ENCODE data around the gene PTPN14.

Gene PTPN14

GRCh38 chr1:214492401-214493075, 58.9 kb downstream of the PTPN14 start:
- no peaks in the 10 kb centered on the region; the same call in 1 of the 2 replicates for H3K4me1 ChIP-seq (ENCODE audit: control insufficient read depth, insufficient read depth, low read length)
- H3K4me3 ChIP-seq (ENCODE audit: low read depth, low read length) = no peak overlapping the region
- CTCF ChIA-PET = interaction anchor here (0.6 to 1.2 kb wide), 2 partner anchors 25 to 89 kb away, joined by 3 to 5 read pairs; no protein-coding TSS in a partner anchor
- TF ChIP-seq ZFP37 (tag by site-specific recombination; IDR thresholded peaks at IDR 0.05) = no peak
- TF ChIP-seq GLI2 (tag by site-specific recombination; IDR thresholded peaks at IDR 0.05; ENCODE audit: borderline replicate concordance, low read depth) = no peak
- TF ChIP-seq ZNF138 (tag by site-specific recombination; IDR thresholded peaks at IDR 0.05; ENCODE audit: borderline replicate concordance) = no peak
- no peak for TF ChIP-seq ZNF449 (tag by site-specific recombination; IDR thresholded peaks at IDR 0.05)
- no peak for TF ChIP-seq ZNF366 (tag by site-specific recombination; conservative IDR thresholded peaks at IDR 0.05)
- no peak for TF ChIP-seq ZNF24 (tag by site-specific recombination; IDR thresholded peaks at IDR 0.05)
- TF ChIP-seq ZEB2 (tag by site-specific recombination; IDR thresholded peaks at IDR 0.05) = no peak
- no peak for TF ChIP-seq ZNF157 (tag by site-specific recombination; IDR thresholded peaks at IDR 0.05)
- no peak for TF ChIP-seq ZNF529 (tag by site-specific recombination; IDR thresholded peaks at IDR 0.05; ENCODE audit: insufficient replicate concordance)
- no peak for TF ChIP-seq ZFP41 (tag by site-specific recombination; IDR thresholded peaks at IDR 0.05; ENCODE audit: borderline replicate concordance)
- no peak for TF ChIP-seq ZNF394 (tag by site-specific recombination; IDR thresholded peaks at IDR 0.05; ENCODE audit: borderline replicate concordance)
- TF ChIP-seq ZNF571 (tag by site-specific recombination; IDR thresholded peaks at IDR 0.05) = no peak
- TF ChIP-seq, protein P1, sequence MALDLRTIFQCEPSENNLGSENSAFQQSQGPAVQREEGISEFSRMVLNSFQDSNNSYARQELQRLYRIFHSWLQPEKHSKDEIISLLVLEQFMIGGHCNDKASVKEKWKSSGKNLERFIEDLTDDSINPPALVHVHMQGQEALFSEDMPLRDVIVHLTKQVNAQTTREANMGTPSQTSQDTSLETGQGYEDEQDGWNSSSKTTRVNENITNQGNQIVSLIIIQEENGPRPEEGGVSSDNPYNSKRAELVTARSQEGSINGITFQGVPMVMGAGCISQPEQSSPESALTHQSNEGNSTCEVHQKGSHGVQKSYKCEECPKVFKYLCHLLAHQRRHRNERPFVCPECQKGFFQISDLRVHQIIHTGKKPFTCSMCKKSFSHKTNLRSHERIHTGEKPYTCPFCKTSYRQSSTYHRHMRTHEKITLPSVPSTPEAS (tag by site-specific recombination; IDR thresholded peaks at IDR 0.05) = no peak
- no peak for TF ChIP-seq TRIM28 (IDR thresholded peaks at IDR 0.05; ENCODE audit: borderline replicate concordance, low read length)
- TF ChIP-seq ZNF155 (tag by site-specific recombination; IDR thresholded peaks at IDR 0.05) = no peak
- TF ChIP-seq ZNF221 (tag by site-specific recombination; IDR thresholded peaks at IDR 0.05; ENCODE audit: borderline replicate concordance) = no peak
- TF ChIP-seq ZNF777 (tag by site-specific recombination; IDR thresholded peaks at IDR 0.05; ENCODE audit: borderline replicate concordance) = no peak
- H3K9me3 ChIP-seq (ENCODE audit: control insufficient read depth, insufficient read depth, low read depth, low read length) = no peaks in the 10 kb centered on the region
- no peaks in the 10 kb centered on the region; a peak in 1 of 3 replicates for H3K36me3 ChIP-seq (ENCODE audit: control insufficient read depth in 2 of 2, insufficient read depth in 1 of 2, low read length in 2 of 2)
- POLR2A ChIA-PET = interaction anchor here (0.5 kb wide), 1 partner anchor 89 kb away, joined by 6 read pairs; no protein-coding TSS in a partner anchor
- no peak overlapping the region for H3K27ac ChIP-seq (ENCODE audit: extremely low read depth, low read depth, low read length)

DNA sequence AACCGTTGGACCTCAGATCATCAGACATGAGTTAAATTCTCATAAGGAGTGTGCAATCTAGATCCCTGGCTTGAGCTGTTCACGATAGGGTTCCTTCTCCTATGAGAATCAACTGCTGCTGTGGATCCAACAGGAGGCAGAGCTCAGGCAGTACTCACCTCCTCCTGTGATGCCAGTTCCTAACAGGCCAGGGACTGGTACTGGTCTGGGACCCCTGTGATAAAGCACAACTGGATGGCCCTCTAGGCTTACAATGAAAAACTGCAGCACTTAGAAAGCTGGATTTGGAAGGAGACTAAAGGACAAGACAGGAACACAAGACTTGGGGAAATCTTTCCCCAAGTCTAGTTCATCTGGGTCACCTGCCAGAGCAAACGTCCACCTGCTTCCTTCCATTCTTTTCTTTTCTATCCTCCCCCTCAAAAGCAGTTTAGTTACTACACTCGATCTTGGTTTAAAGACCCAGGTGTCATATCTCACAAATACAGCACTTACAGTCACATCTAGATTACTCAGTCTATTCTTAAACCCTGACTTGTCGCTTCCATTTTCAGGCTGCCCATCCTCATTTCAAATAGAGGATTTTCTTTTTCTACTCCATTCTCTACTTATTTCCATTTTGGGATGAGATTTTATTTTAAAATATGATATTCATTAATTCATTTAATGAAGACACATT, 59.8 kb downstream of the PTPN14 start:
- no peaks in the 10 kb centered on the region; the same call in 1 of the 2 replicates for H3K4me1 ChIP-seq (ENCODE audit: control insufficient read depth, insufficient read depth, low read length)
- ChIA-PET CTCF (interaction anchor here (0.6 to 1.2 kb wide), 2 partner anchors 26 to 57 kb away, joined by 3 read pairs; no protein-coding TSS in a partner anchor), POLR2A (no interaction called here)

DNA sequence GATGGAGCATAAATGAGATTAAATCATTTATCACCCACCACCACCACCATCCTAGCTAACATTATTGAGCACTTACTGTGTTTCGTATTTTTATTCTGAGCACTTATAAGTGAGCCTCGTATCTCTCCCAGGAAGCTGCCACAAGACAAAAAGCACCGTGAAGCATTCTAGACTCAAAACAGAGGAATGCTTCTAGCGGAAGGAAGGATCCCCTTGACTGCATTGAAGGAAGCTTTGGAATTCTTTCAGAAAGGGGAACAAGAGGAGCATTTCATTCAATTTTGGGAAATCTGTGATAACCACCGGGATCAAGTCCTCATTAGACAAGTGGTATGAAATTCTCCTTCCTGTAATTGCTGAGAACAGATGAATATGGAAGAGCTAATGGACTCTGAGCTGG, 66.3 kb downstream of the PTPN14 start:
- Histone ChIP-seq H3K36me3 (ENCODE audit: control insufficient read depth in 2 of 2, insufficient read depth in 1 of 2, low read length in 2 of 2) (no peaks in the 10 kb centered on the region), H3K4me3 (ENCODE audit: low read depth, low read length) (no peak overlapping the region), H3K9me3 (ENCODE audit: control insufficient read depth, insufficient read depth, low read depth, low read length) (no peaks in the 10 kb centered on the region), H3K27ac (ENCODE audit: extremely low read depth, low read depth, low read length) (no peak overlapping the region), H3K4me1 (ENCODE audit: control insufficient read depth, insufficient read depth, low read length) (peaks cover 2% of the 10 kb centered on the region; the same call in 1 of the 2 replicates)
- ChIA-PET CTCF (interaction anchor here (1.4 kb wide), 1 partner anchor 10 kb away, joined by 3 read pairs; no protein-coding TSS in a partner anchor), POLR2A (no interaction called here)
- no peak for TF ChIP-seq PRDM1 (tag by site-specific recombination; IDR thresholded peaks at IDR 0.05)
- no peak for TF ChIP-seq KLF9 (tag by site-specific recombination; IDR thresholded peaks at IDR 0.05; ENCODE audit: low read depth)
- no peak for TF ChIP-seq YY2 (tag by site-specific recombination; IDR thresholded peaks at IDR 0.05)
- no peak for TF ChIP-seq SP7 (tag by site-specific recombination; IDR thresholded peaks at IDR 0.05)
- TF ChIP-seq, protein P2, sequence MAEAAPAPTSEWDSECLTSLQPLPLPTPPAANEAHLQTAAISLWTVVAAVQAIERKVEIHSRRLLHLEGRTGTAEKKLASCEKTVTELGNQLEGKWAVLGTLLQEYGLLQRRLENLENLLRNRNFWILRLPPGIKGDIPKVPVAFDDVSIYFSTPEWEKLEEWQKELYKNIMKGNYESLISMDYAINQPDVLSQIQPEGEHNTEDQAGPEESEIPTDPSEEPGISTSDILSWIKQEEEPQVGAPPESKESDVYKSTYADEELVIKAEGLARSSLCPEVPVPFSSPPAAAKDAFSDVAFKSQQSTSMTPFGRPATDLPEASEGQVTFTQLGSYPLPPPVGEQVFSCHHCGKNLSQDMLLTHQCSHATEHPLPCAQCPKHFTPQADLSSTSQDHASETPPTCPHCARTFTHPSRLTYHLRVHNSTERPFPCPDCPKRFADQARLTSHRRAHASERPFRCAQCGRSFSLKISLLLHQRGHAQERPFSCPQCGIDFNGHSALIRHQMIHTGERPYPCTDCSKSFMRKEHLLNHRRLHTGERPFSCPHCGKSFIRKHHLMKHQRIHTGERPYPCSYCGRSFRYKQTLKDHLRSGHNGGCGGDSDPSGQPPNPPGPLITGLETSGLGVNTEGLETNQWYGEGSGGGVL (tag by site-specific recombination; IDR thresholded peaks at IDR 0.05) = no peak
- TF ChIP-seq ZNF776 (tag by site-specific recombination; IDR thresholded peaks at IDR 0.05; ENCODE audit: borderline replicate concordance) = no peak
- TF ChIP-seq ZNF785 (tag by site-specific recombination; IDR thresholded peaks at IDR 0.05) = no peak
- no peak for TF ChIP-seq ZNF223 (tag by site-specific recombination; IDR thresholded peaks at IDR 0.05)
- no peak for TF ChIP-seq GLIS1 (tag by site-specific recombination; IDR thresholded peaks at IDR 0.05)
- no peak for TF ChIP-seq ZNF843 (tag by site-specific recombination; IDR thresholded peaks at IDR 0.05)

More for the DNA sequence above, 59.8 kb downstream of the PTPN14 start:
- TF ChIP-seq ZNF114 (tag by site-specific recombination; IDR thresholded peaks at IDR 0.05) (no peak), SCRT2 (tag by site-specific recombination; IDR thresholded peaks at IDR 0.05) (0 out of 2 replicates have a peak, but pooled peaks have one; percentile 10)
- Histone ChIP-seq H3K36me3 (ENCODE audit: control insufficient read depth in 2 of 2, insufficient read depth in 1 of 2, low read length in 2 of 2) (no peaks in the 10 kb centered on the region; a peak in 1 of 3 replicates), H3K9me3 (ENCODE audit: control insufficient read depth, insufficient read depth, low read depth, low read length) (no peaks in the 10 kb centered on the region), H3K4me3 (ENCODE audit: low read depth, low read length) (no peak overlapping the region), H3K27ac (ENCODE audit: extremely low read depth, low read depth, low read length) (no peak overlapping the region)

All from HEK293 (cell line).